ENCODE data around the gene UBE2G1. TPM values are rescaled to one million over a fixed set of nuclear protein-coding genes. Genes with fewer than 3 reads are reported as not detected.

The UBE2G1 gene
- total and polyA plus RNA-seq, 9 of the 15 experiments (the other 6 are each of a cell fraction or from before 2014, with no cell fraction given), result 10.1 to 65.9 (median 29.7) TPM

DNA sequence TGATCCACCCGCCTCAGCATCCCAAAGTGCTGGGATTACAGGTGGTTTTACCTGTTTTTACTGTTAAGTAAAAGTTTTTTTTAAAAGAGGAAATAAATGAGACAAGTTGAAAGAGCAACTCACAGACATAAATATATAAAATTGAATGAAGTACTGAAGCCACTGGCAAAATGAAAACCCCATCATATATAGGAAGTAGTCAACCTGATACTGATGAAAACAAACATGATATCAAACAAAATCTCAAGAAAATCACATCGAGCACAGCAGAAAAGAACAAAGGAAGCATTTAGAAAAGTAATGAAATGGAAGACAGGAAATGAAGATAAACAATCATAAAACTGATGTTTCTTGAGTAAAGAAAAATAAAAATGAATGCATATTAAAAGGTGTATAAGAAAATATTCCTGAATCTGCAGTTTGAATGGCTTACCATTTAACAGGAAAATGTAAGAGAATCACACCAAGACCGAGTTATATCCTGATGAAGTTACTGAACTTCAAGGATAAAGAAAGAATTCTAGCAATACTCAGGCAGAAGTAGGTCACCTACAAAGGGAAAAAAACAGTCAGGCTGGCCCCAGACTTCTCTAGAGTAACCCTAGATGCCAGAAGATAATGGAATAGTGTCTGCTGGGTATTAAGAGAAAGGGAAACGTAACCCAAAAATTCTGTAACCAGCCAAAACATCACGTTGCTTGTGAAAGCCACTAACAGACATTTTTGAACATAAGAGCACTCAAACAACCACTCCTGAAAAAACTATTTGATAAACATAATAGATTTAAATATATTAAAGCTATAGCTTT, 31.5 kb downstream of the UBE2G1 start:
- in situ Hi-C loops (cut with MboI) (no loop called here), intact Hi-C loops (cut with micrococcal nuclease) (no loop called here)
- Histone ChIP-seq H2AFZ (ENCODE audit: low read depth, low read length) (no peak overlapping the region), H3K27me3 (ENCODE audit: control insufficient read depth in 2 of 2, insufficient read depth in 2 of 2, low read length in 2 of 2) (no peaks in the 10 kb centered on the region), H3K79me2 (ENCODE audit: control insufficient read depth, insufficient read depth, low read length) (peaks cover 96% of the 10 kb centered on the region), H3K27ac (ENCODE audit: extremely low read depth, low read depth, low read length) (no peak overlapping the region), H3K9me1 (ENCODE audit: control insufficient read depth, insufficient read depth, low read length) (no peaks in the 10 kb centered on the region), H3K9ac (ENCODE audit: insufficient read depth in 1 of 2, low read depth in 2 of 2, low read length in 2 of 2) (no peak overlapping the region), H3K4me3 (no peak overlapping the region), H4K20me1 (replicated peaks; ENCODE audit: control insufficient read depth, insufficient read depth, low read length) (peaks cover 6% of the 10 kb centered on the region; the same call in 1 of the 2 replicates), H3K36me3 (ENCODE audit: control insufficient read depth, insufficient read depth, low read length) (0 out of 3 replicates have a peak, but pooled peaks cover 4% of the 10 kb centered on the region), H3K4me2 (ENCODE audit: insufficient read depth, low read length) (no peak overlapping the region), H3K9me3 (replicated peaks; ENCODE audit: control insufficient read depth, insufficient read depth, low read depth, low read length) (no peaks in the 10 kb centered on the region), H3K4me1 (replicated peaks in 1 of 2; ENCODE audit: control insufficient read depth in 2 of 2, insufficient read depth in 2 of 2, low read length in 2 of 2) (peaks cover 6 to 10% of the 10 kb centered on the region in 2 experiments; a peak in 4 of 5 replicates)
- 28% methylated on average over 4 of the region's 5 CpGs for WGBS (ENCODE audit: insufficient coverage, low coverage, missing lambda C conversion rate)
- FAIRE-seq (no peak), ATAC-seq (no peak), DNase-seq (ENCODE audit: extremely low read depth in 1 of 4, low spot score in 3 of 4) (no peak)
- POLR2A ChIA-PET, result no interaction called here
- no peak for TF ChIP-seq SETDB1 (IDR thresholded peaks at IDR 0.05; ENCODE audit: low read length)
- TF ChIP-seq, protein P1, sequence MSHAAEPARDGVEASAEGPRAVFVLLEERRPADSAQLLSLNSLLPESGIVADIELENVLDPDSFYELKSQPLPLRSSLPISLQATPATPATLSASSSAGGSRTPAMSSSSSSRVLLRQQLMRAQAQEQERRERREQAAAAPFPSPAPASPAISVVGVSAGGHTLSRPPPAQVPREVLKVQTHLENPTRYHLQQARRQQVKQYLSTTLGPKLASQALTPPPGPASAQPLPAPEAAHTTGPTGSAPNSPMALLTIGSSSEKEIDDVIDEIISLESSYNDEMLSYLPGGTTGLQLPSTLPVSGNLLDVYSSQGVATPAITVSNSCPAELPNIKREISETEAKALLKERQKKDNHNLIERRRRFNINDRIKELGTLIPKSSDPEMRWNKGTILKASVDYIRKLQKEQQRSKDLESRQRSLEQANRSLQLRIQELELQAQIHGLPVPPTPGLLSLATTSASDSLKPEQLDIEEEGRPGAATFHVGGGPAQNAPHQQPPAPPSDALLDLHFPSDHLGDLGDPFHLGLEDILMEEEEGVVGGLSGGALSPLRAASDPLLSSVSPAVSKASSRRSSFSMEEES (CRISPR knock-in tag; IDR thresholded peaks at IDR 0.05), result no peak
- TF ChIP-seq ZNF232 (CRISPR knock-in tag; IDR thresholded peaks at IDR 0.05), result no peak
- TF ChIP-seq HMG20B (CRISPR knock-in tag; IDR thresholded peaks at IDR 0.05), result no peak
- TF ChIP-seq ZFP1 (CRISPR knock-in tag; IDR thresholded peaks at IDR 0.05), result no peak
- TF ChIP-seq RBM14 (IDR thresholded peaks at IDR 0.05; ENCODE audit: borderline replicate concordance, insufficient read depth, low read depth, low read length), result no peak
- TF ChIP-seq RBM39 (optimal IDR thresholded peaks at IDR 0.05; ENCODE audit: low read depth, low read length), result no peak
- no peak for TF ChIP-seq POLR2AphosphoS5 (IDR thresholded peaks at IDR 0.05; ENCODE audit: control insufficient read depth, insufficient read depth, low read depth, low read length)
- TF ChIP-seq SREBF1 (IDR thresholded peaks at IDR 0.05; ENCODE audit: borderline replicate concordance, low read depth, low read length), result no peak
- no peak for TF ChIP-seq PYGO2 (tag; IDR thresholded peaks at IDR 0.05)
- TF ChIP-seq CCAR2 (IDR thresholded peaks at IDR 0.05; ENCODE audit: low read depth, low read length), result no peak
- TF ChIP-seq EWSR1 (IDR thresholded peaks at IDR 0.05; ENCODE audit: borderline replicate concordance, low read depth, partially characterized antibody), result no peak
- no peak for TF ChIP-seq TEAD1 (CRISPR knock-in tag; IDR thresholded peaks at IDR 0.05)
- TF ChIP-seq GTF2A2 (tag; IDR thresholded peaks at IDR 0.05), result no peak
- no peak for TF ChIP-seq MAFK (IDR thresholded peaks at IDR 0.05; ENCODE audit: low read length)
- no TSS peak for BruUV-seq (replicated peaks)
- CTCF ChIA-PET (ENCODE audit: low intra/inter-chr PET ratio), result no interaction called here

All from K562 (cell line).